ENCODE data around the gene ADAMTS13.

Gene ADAMTS13

GRCh38 chr9:133491656-133491925, 69.4 kb downstream of the ADAMTS13 start:
- no peak for TF ChIP-seq CTCF (IDR thresholded peaks at IDR 0.05; ENCODE audit: low read depth, low read length)
- in situ Hi-C loops (cut with HindIII; ENCODE audit: low sequenced_read_pairs), result no loop called here
- no peak overlapping the region for H3K4me3 ChIP-seq (ENCODE audit: low read depth, low read length)
- DNase-seq (ENCODE audit: low read depth, low spot score), result no peak

GRCh38 chr9:133492061-133493021, 70.2 kb downstream of the ADAMTS13 start:
- H3K4me3 ChIP-seq (ENCODE audit: low read depth, low read length), result no peak overlapping the region
- in situ Hi-C loops (cut with HindIII; ENCODE audit: low sequenced_read_pairs), result no loop called here
- no peak for TF ChIP-seq CTCF (IDR thresholded peaks at IDR 0.05; ENCODE audit: low read depth, low read length)
- DNase-seq (ENCODE audit: low read depth, low spot score), result no peak

- in situ Hi-C loops (cut with HindIII; ENCODE audit: low sequenced_read_pairs), result no loop called here
- DNase-seq (ENCODE audit: low read depth, low spot score), result no peak
- no peak for TF ChIP-seq CTCF (IDR thresholded peaks at IDR 0.05; ENCODE audit: low read depth, low read length)
- no peak overlapping the region for H3K4me3 ChIP-seq (ENCODE audit: low read depth, low read length)
Observed at GRCh38 chr9:133493428-133493827, 71.3 kb downstream of the ADAMTS13 start.

- no peak for DNase-seq (ENCODE audit: low read depth, low spot score)
- no peak for TF ChIP-seq CTCF (IDR thresholded peaks at IDR 0.05; ENCODE audit: low read depth, low read length)
- in situ Hi-C loops (cut with HindIII; ENCODE audit: low sequenced_read_pairs), result no loop called here
- no peak overlapping the region for H3K4me3 ChIP-seq (ENCODE audit: low read depth, low read length)
Observed at GRCh38 chr9:133493845-133494540, 71.8 kb downstream of the ADAMTS13 start.

- DNase-seq (ENCODE audit: low read depth, low spot score), result no peak
- no peak for TF ChIP-seq CTCF (IDR thresholded peaks at IDR 0.05; ENCODE audit: low read depth, low read length)
- H3K4me3 ChIP-seq (ENCODE audit: low read depth, low read length), result no peak overlapping the region
- in situ Hi-C loops (cut with HindIII; ENCODE audit: low sequenced_read_pairs), result no loop called here
Observed at GRCh38 chr9:133494636-133495326, 72.6 kb downstream of the ADAMTS13 start.

Data from astrocyte of the spinal cord (primary cell).